GM18502 (cell line): ENCODE measurements around the gene HTR1E.
"Not testable (repeated sequence)": the region's sequence is repeated elsewhere in the genome, so short reads cannot be mapped to it uniquely, and the experiment has no call there.

Experiments used
- ATAC-seq: cut with Tn5 transposase; IDR thresholded peaks from one replicate; pipeline ENCODE4 v1.9.1; 2021; ENCODE audit warnings: mild to moderate bottlenecking; ENCODE audit not compliant: unreplicated experiment, poor library complexity

The HTR1E gene

DNA sequence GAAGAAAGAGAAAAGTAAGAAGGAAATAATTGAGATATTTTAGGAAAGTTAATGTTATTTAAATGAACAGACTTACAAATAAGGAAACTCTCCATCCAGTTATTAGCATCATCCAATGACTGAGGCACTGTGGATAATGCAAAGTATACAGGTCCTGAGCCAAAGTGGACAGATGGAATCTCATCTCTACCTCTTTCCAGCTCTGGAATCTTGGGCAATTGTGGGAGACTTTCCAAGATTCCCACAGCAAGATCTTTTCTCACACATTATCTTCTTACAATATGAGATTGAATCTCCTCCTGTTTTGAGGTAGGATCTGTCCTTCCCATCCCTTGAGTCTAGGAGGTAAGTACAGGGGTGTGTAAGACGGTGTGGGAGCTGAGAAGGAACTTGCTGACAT is 28.9 kb downstream of the HTR1E start:
- no peak for ATAC-seq

DNA sequence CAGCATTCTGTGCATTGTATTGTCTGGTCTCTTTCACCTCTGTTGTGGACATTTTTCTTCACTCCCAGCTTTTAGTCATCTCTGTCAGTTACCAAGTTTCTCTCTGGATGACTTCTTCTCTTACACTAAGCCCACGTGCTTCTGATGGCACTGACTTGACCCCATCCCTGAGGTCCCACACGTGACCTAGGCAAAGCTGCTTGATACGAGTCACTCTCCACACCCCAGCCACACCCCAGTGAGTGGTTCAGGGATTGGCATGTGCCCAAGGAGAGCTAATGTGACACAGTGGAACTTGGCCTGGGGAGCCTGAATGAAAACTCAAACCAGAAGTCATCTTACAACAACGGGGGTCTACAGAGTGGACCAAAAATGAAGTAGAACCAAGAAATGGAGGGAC is 32.2 kb downstream of the HTR1E start:
- no peak for ATAC-seq

DNA sequence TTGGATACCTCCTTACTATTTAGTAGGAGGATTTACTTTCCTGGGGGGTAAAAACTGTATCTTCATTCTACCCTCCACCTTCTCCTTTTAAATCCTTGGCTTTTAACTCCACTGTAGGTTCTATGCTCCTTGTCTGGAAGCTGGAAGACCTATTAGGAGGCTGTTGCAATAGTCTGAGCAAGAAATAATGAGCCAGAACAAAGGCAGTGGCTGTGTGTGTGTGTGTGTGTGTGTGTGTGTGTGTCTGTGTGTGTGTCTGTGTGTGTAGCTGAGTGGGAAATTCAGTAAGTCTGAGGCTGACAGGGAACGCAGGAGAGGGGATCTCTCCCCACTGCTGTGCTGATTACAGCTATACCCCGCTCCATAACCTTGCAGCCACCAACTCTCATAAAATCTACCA is 35.8 kb downstream of the HTR1E start:
- no peak for ATAC-seq

DNA sequence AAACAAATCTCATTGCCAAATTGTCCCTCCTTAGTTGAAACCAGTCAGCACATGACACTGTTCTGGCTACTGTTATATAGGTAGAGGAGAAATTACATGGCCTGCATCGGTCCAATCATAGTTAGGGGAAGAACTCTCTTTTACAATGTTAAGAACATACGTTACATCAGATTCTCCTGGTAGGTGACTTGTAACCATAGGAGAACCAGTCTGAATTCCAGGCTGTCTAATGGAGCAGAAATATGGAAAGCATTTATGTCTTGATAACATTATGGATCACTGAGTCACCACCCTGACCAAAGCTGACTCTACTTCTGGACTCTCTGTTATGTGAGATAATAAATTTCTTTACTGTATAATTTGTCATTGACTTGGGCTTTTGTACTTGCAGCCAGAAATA is 40.9 kb downstream of the HTR1E start:
- ATAC-seq: no peak

DNA sequence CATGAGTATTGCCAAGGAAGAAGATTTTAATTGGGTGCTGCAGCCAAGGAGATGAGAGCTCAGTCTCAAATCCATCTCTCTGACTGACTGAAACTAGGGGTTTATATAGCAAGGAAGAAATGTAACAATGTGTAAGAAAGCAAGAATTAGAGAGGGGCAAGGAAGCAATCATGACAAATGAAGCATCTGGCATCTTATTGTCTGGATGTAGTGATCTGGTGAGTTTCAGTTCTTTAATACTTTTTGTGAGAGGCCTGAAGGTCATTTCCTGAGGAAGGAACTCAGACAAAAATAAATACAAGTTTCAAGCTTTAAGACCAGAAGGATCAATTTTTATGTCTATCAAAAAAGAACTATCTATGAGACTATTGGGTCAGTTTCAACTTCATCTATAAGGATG is 64.2 kb downstream of the HTR1E start:
- ATAC-seq: no peak

DNA sequence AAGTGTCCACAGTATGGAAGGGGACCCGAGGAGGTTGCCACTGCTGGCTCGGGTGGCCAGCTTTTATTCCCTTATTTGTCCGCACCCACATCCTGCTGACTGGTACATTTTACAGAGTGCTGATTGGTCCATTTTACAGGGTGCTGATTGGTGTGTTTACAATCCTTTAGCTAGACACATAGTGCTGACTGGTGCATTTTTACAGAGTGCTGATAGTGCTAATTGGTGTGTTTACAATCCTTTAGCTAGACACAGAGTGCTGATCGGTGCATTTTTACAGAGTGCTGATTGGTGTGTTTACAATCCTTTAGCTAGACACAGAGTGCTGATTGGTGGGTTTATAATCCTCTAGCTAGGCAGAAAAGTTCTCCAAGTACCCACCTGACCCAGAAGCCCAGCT is 65.1 kb downstream of the HTR1E start:
- ATAC-seq: not testable (repeated sequence)

DNA sequence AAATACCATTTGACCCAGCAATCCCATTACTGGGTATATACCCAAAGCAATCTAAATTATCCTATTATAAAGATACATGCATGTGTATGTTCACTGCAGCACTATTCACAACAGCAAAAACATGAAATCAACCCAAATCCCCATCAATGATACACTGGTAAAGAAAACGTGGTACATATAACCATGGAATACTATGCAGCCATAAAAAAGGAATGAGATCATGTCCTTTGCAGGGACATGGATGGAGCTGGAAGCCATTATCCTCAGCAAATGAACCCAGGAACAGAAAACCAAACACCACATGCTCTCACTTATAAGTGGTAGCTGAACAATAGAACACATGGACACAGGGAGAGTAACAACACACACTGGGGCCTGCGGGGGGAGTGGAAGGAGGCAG is 69.2 kb downstream of the HTR1E start:
- not testable (repeated sequence) for ATAC-seq

DNA sequence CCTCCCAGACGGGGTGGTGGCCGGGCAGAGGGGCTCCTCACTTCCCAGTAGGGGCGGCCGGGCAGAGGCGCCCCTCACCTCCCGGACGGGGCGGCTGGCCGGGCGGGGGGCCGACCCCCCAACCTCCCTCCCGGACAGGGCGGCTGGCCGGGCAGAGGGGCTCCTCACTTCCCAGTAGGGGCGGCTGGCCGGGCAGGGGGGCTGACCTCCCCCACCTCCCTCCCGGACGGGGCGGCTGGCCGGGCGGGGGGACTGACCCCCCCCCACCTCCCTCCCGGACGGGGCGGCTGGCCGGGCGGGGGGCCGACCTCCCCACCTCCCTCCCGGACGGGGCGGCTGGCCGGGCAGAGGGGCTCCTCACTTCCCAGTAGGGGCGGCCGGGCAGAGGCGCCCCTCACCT is 72.3 kb downstream of the HTR1E start:
- not testable (repeated sequence) for ATAC-seq

DNA sequence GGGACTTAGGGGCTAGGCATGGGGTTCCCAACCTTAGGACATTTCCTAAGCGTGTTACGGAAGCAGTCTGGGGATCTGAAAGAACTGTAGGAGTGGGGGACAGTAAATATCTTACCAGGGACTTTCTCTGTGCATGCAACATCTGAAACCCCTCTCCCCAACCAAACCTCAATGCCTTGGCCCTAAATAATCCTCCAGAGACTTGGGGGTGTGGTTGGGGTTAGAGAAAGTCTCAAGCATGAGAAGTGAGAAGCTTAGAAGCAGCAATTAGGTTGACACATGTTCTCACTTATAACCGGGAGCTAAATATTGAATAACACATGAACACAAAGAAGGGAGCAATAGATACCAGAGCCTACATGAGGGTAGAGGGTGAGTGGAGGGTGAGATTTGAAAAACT is 74.7 kb downstream of the HTR1E start:
- no peak for ATAC-seq

DNA sequence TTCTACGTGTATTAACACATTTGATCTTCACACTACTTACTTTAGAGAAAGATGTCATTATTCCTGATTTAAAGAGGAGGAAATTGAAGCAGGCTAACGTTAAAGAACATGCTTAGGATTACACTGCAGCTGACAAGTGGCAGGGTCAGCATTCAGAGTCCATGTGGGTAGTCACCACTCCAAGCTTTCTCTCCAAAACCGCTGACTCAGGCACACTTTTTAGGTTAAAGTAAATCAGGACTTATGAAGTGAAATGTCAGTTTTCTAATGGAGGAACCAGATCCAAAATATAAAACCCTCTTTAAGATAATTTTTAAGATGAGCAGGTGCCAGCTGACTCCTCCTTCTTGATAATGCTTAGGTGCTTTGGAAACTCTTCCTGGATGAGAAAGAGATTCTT is 75.4 kb downstream of the HTR1E start:
- ATAC-seq: no peak

DNA sequence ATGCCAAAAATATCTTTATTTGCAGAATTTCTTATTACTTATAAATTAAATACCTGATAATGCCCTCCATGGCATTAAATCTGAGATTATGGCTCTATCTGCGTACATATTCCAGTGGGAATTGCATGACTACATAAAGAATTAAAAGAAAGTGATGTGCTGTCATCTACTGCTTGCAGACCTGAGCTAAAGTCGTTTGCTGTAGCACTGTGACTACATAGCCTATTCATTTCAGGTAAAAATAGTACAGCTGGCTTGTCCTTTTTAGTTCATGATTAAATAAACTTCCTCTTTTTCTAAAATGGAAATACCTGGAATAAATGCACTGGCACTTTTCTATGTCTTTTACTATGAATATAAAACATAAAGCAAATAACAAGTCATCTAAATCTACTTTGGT is 79.4 kb downstream of the HTR1E start:
- no peak for ATAC-seq

DNA sequence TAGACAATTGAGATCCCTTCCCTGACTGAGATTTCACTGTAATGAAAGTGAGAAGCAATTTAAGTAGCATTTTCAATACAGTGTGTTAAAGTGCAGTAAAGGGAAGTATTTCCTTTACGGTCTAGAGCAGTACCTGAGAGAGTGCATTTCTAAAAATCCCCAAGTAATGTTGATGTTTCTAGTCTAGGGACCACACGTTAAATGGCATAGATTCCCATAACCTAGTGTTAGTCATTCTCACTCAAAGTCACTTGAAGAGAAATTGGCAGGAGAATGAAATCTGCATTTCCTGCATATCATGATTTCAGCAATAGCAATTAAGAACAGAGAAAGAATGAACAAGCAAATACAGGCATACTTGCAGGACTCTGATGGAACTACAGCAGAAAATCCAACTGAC is 89.7 kb downstream of the HTR1E start:
- ATAC-seq: no peak

DNA sequence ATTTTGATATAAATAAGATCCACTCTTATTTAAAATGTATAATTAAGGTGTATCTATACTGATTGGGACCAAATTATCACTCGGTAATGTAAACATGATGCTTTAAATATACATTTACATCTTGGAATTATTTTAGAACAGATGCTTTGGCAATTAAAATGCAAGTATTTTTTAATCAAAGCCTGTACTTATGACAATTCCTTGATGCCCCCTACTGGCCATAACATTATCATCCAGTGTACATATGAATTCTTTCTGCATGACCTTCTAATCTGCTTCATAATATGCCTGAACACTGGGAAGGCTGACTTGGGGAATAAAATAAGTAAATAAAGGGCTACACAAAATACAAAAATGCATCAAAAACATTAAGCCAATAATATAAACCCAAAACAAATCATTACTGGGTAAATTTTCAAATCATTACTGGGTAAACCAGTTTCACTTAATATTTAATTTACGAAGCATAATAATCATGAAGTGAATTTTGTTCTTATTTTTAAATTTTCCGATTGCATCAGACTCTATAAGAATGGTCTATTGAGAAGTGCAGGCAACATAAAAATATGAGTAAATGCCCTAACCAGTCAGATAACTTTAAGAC is 92.5 kb downstream of the HTR1E start:
- no peak for ATAC-seq

DNA sequence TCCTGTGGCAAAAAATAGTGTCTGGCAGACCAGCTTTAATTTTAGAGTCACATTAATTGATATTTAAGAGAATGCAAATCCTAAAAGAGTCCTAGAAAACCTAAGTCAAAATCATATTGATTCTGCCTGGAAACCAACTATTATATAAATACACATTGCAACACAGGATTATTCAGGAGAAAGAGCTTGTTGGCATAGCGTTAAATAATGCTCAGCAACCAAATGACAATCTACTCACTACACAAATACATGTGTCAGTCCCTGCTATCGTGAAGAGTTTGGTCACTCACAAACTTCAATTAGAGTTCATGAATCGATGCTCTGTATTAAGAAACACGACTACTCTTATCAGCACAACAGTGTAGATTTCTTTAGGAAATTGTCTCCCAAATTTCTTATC is 103.4 kb downstream of the HTR1E start:
- ATAC-seq: no peak

DNA sequence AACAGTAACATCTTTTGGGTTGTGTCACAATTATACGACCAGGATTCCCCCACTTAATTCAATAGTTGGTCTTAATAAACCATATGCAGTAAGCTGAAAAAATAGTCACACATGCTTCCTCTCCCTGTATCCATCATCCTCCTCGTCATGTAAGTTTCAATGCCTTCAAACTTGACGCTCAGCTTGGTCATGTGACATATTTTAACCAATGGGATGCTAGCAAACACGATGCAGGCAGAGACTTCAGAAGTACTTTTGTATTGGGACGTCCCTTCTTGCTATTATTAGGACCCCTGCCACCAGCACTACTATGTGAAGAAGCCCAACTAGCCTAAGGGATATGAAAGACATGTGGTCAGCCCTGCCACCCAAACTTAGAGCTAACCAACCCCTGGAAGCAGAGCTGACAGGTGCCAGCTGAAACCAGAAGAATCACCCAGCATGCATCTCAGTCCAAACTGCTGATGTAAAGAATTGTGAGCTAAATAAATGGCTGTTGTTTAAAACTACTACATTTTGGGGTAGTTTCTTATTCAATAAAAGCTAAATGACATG is 108.3 kb downstream of the HTR1E start:
- ATAC-seq: no peak

DNA sequence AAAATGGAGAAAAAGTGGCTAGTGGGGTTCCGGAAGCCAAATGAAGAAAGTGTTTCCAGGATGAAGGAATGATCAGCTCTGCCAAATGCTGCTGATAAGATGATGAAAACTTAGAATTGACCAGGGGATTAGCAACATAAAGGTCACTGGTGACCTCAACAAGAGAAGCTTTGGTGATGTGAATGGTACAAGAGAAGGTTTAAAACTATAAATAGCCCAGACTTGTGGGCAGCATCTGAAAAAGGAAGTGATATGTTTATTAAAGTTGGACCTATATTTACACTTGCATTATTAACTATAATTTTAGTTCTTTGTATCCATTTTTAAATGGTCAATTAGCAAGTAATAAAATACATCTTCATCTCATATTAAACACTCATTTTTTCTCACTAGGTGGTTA is 112.5 kb downstream of the HTR1E start:
- no peak for ATAC-seq

DNA sequence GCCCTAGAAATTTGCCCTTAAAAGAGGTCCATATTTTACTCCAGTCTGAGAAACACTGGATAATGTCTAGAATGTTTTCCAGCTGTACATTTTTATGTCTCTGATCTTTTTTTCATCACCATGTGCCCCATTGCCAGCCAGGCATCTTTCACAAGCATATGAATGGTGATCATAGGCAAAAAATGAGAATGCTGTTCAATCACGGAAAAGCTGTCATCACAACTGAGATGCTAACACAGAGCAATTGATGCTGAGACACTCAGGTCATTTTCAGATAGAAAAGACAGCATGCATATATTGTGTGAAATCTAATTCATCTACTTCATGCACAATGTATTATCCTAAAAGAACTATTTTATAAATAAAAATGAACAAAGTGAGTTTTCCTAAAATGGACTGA is 116.0 kb downstream of the HTR1E start:
- ATAC-seq: no peak

DNA sequence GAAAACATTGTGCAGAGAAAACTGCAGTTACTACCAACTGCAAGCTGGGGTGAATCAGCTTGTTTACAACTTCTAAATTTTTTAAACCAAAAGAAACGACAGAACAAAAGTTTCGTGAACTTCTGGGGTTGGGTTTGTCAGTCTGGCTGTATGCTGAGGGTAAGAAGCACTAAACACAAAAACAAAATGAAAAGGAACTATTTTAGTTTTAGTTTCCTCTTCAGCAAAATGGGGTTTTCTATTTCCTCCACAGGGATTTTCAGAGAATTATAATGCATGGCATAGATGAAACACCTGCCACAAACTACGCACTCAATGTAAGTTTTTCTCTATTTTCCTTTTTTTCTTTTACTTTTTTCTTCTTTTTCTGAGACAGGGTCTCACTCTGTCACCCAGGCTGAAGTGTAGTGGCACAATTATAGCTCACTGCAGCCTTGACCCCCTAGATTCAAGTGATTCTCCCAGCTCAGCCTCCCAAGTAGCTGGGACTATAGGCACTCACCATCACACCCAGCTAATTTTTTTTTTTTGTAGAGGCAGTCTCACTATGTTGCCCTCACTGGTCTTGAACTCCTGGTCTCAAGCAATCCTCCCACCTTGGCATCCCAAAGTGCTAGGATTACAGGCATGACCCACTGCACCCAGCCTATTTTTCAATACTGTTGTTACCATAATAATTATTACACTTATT is 117.0 kb downstream of the HTR1E start:
- no peak for ATAC-seq

DNA sequence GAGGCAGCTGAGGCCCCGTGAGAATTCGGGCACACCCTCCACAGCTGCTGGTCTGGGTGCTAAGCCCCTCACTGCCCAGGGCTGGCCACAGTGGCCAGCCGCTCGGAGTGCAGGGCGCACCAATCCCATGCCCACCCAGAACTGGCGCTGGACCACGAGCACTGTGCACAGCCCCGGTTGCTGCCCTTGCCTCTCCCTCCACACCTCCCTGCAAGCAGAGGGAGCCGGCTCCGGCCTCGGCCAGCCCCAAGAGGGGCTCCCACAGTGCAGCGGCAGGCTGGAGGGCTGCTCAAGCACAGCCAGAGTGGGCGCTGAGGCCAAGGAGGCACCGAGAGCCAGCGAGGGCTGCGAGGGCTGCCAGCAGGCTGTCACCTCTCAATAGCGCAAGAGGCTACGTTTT is 122.6 kb downstream of the HTR1E start:
- no peak for ATAC-seq

DNA sequence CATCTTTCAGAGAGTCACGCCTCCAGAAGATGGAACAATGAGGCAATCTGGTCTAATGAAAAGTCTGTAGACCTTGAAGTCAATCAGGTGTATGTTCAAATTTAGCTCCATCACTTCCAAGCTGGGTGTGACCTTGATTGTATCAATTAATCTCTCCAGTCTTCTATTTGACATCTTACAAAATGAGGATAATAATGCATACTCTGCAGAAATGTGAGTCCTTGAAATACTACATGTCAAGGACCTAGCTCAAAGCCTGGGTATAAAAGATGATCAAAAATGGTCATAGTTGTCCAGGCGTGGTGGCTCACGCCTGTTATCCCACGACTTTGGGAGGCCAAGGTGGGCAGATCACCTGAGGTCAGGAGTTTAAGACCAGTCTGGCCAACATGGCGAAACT is 127.8 kb downstream of the HTR1E start:
- ATAC-seq: no peak
